Testis (tissue), 2 donors: ENCODE data around the gene DNAI1.
"Not testable (repeated sequence)": the region's sequence is repeated elsewhere in the genome, so short reads cannot be mapped to it uniquely, and the experiment has no call there.

ENCODE experiments used
- POLR2A ChIP-seq: fragments of 450-650 bp; IDR thresholded peaks from one replicate; pipeline ENCODE4 v1.6.1; 2017; ENCODE audit warnings: antibody characterized with exemption, mild to moderate bottlenecking, moderate library complexity
- TF ChIP-seq, protein P1 (sequence below), 3 experiments: fragments of 450-650 bp in 2 of 3; fragments of 200-600 bp in 1 of 3; sonication (generic) in 1 of 3; IDR thresholded peaks; one replicate each; pipeline ENCODE4 v1.5.1; 2016 to 2019; ENCODE audit warnings: antibody characterized with exemption in 3 of 3, mild to moderate bottlenecking in 2 of 3, moderate library complexity in 1 of 3

DNA sequence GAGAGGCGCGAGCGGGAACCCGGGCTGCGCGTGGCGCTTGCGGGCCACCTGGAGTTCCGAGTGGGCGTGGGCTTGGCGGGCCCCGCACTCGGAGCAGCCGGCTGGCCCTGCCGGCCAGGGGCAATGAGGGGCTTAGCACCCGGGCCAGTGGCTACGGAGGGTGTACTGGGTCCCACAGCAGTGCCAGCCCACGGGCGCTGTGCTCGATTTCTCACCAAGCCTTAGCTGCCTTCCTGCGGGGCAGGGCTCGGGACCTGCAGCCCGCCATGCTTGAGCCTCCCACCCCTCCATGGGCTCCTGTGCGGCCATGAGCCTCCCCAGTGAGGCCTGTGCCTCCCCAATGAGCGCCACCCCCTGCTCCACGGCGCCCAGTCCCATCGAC lies 20.7 kb upstream of the DNAI1 start:
- TF ChIP-seq, protein P1, sequence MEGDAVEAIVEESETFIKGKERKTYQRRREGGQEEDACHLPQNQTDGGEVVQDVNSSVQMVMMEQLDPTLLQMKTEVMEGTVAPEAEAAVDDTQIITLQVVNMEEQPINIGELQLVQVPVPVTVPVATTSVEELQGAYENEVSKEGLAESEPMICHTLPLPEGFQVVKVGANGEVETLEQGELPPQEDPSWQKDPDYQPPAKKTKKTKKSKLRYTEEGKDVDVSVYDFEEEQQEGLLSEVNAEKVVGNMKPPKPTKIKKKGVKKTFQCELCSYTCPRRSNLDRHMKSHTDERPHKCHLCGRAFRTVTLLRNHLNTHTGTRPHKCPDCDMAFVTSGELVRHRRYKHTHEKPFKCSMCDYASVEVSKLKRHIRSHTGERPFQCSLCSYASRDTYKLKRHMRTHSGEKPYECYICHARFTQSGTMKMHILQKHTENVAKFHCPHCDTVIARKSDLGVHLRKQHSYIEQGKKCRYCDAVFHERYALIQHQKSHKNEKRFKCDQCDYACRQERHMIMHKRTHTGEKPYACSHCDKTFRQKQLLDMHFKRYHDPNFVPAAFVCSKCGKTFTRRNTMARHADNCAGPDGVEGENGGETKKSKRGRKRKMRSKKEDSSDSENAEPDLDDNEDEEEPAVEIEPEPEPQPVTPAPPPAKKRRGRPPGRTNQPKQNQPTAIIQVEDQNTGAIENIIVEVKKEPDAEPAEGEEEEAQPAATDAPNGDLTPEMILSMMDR (IDR thresholded peaks at IDR 0.05) = not testable (repeated sequence)
- TF ChIP-seq POLR2A = not testable (repeated sequence)
